Memory B cell (primary cell): ENCODE results near the gene KRT33B.

Experiments
- ATAC-seq: fragments of 150-1000 bp; cut with Tn5 transposase; 2 replicates; pipeline ENCODE4 v1.10.0; 2021; ENCODE audit warnings: low read depth, mild to moderate bottlenecking, moderate library complexity
- DNase-seq, 2 donors: peaks; one replicate each; pipeline ENCODE4 v3.0.0; 2022; ENCODE audit warnings: low spot score in 2 of 2
- H3K27ac Mint-ChIP-seq: one replicate; pipeline ENCODE4 v1.8.0; 2022; ENCODE audit warnings: mild to moderate bottlenecking, moderate library complexity, mixed read lengths
- H3K27me3 Mint-ChIP-seq: one replicate; pipeline ENCODE4 v1.8.0; 2022; ENCODE audit warnings: mixed read lengths
- H3K36me3 Mint-ChIP-seq: one replicate; pipeline ENCODE4 v1.8.0; 2022; ENCODE audit warnings: mild to moderate bottlenecking, mixed read lengths
- H3K4me1 Mint-ChIP-seq: one replicate; pipeline ENCODE4 v1.8.0; 2022; ENCODE audit warnings: mixed read lengths
- H3K4me3 Mint-ChIP-seq: one replicate; pipeline ENCODE4 v1.8.0; 2022; ENCODE audit warnings: mild to moderate bottlenecking, moderate library complexity, mixed read lengths
- H3K9me3 Mint-ChIP-seq: one replicate; pipeline ENCODE4 v1.8.0; 2022; ENCODE audit warnings: mixed read lengths

KRT33B gene

DNA sequence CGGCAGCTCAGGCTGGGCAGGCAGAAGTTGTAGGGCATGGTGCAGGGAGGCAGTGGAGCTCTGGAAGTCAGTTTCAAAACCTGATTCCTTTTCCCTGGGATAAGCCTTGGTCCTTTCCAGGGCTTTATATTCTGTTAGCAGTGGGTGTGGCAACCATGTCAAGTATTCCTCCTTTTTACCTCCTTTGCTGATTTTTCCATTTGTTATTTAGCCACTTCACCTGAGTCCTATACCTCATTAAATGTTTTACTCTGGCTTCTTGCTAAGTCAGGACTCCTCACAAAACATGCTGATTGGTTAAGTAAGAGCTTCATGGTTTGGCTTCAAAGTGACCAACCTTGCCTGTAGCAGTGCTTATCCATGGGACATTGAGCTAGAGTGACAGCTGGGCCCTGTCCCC lies at the start of gene KRT33B:
Gene KRT33B, minus strand, starts transcription at position 101 of the 400 bp plus-strand sequence. Its CDS starts 63 bp downstream, at position 38.
- Mint-ChIP-seq H3K36me3 (no peaks in the 10 kb centered on the region), H3K4me3 (no peak within 1 kb of the TSS), H3K27ac (no peak within 1 kb of the TSS), H3K4me1 (peaks cover 2% of the 10 kb centered on the region), H3K9me3 (peaks cover 5% of the 10 kb centered on the region), H3K27me3 (peaks cover 10% of the 10 kb centered on the region)
- ATAC-seq (no peak), DNase-seq (no peak)

- Mint-ChIP-seq H3K4me3 (no peak overlapping the region), H3K36me3 (no peaks in the 10 kb centered on the region), H3K9me3 (no peaks in the 10 kb centered on the region), H3K27me3 (peaks cover 13% of the 10 kb centered on the region), H3K27ac (no peak overlapping the region), H3K4me1 (peaks cover 9% of the 10 kb centered on the region)
- DNase-seq, result no peak
- ATAC-seq, result no peak
Measured at GRCh38 chr17:41418116-41418860, 48.7 kb upstream of the KRT33B start.

- Mint-ChIP-seq H3K36me3 (no peaks in the 10 kb centered on the region), H3K4me3 (no peak overlapping the region), H3K27ac (no peak overlapping the region), H3K27me3 (peaks cover 9% of the 10 kb centered on the region), H3K9me3 (no peaks in the 10 kb centered on the region), H3K4me1 (peaks cover 9% of the 10 kb centered on the region)
- ATAC-seq, result peak; percentile 71
- DNase-seq, result peak in 1 of 2 donors; percentile 10
Measured at GRCh38 chr17:41417576-41418015, 48.0 kb upstream of the KRT33B start.

DNA sequence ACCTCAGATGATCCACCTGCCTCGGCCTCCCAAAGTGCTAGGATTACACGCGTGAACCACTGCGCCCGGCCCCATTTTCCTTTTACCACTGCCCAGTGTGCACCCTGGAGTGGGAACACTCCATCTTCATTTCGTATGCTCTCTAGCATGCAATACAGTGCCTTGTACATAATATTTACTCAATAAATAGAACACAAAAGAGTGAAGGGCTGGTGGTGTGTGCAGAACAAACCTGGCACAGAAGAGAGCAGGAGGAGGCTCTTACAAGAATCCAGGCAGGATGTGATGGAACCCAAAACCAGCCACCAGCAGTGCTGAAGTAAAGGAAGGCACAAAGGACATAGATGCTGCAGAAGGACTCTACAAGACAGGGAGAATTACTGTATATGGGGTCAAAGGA lies 47.5 kb upstream of the KRT33B start:
- Mint-ChIP-seq H3K9me3 (no peaks in the 10 kb centered on the region), H3K27ac (no peak overlapping the region), H3K4me1 (peaks cover 9% of the 10 kb centered on the region), H3K36me3 (no peaks in the 10 kb centered on the region), H3K4me3 (no peak overlapping the region), H3K27me3 (peaks cover 9% of the 10 kb centered on the region)
- no peak for DNase-seq
- ATAC-seq, result no peak

GRCh38 chr17:41416479-41416878 lies 46.9 kb upstream of the KRT33B start:
- H3K27me3 Mint-ChIP-seq, result peaks cover 8% of the 10 kb centered on the region
- H3K27ac Mint-ChIP-seq, result no peak overlapping the region
- H3K4me1 Mint-ChIP-seq, result peaks cover 9% of the 10 kb centered on the region
- H3K36me3 Mint-ChIP-seq, result no peaks in the 10 kb centered on the region
- DNase-seq (no peak), ATAC-seq (no peak)
- H3K4me3 Mint-ChIP-seq, result no peak overlapping the region
- no peaks in the 10 kb centered on the region for H3K9me3 Mint-ChIP-seq

DNA sequence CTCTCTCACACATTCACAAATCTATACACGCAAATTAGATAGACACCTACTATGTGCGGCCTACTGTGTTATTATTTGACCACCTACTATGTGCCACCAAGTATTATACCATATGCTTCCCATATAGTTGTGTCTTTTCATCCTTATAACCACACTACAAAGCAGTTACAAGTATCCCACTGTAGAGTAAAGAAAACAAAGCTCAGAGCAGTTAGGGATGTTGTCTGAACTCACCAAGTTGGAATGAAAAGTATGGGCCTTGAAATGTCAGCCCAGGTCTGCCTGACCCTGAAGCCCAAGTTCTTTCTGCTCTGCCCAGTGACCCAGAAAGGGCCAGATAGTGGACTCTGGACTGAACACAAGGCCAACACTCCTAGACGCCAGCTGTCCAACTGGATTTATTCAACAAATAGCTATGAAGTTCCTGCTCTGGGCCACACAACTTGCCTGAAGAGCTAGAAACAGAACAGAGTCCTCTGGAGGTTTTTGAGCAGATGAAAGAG lies 46.3 kb upstream of the KRT33B start:
- ATAC-seq, result no peak
- H3K4me1 Mint-ChIP-seq, result peaks cover 9% of the 10 kb centered on the region
- no peaks in the 10 kb centered on the region for H3K36me3 Mint-ChIP-seq
- no peaks in the 10 kb centered on the region for H3K9me3 Mint-ChIP-seq
- H3K27me3 Mint-ChIP-seq, result peaks cover 7% of the 10 kb centered on the region
- H3K27ac Mint-ChIP-seq, result no peak overlapping the region
- no peak overlapping the region for H3K4me3 Mint-ChIP-seq
- no peak for DNase-seq

DNA sequence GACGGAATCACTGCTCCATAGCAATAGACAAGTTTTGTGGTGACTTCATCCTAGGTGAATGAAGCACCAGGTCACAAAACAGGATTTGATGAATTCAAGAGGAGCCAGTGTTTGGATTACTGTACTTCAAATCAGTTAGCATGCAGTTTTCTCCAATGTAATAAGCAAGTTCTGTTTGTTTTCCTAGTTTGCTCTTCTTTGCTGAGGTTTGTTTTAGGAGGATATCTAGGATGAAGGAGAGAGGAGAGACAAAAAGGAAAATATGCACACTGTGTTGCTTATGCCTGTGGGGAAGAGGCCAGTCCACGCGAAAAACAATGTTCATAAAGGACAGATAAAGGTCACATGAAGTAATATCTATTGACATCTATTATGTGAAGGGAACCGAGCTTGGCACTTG lies 45.8 kb upstream of the KRT33B start:
- no peak for ATAC-seq
- H3K9me3 Mint-ChIP-seq, result no peaks in the 10 kb centered on the region
- no peak overlapping the region for H3K4me3 Mint-ChIP-seq
- no peaks in the 10 kb centered on the region for H3K36me3 Mint-ChIP-seq
- H3K4me1 Mint-ChIP-seq, result peaks cover 9% of the 10 kb centered on the region
- no peak overlapping the region for H3K27ac Mint-ChIP-seq
- DNase-seq, result no peak
- H3K27me3 Mint-ChIP-seq, result peaks cover 7% of the 10 kb centered on the region

DNA sequence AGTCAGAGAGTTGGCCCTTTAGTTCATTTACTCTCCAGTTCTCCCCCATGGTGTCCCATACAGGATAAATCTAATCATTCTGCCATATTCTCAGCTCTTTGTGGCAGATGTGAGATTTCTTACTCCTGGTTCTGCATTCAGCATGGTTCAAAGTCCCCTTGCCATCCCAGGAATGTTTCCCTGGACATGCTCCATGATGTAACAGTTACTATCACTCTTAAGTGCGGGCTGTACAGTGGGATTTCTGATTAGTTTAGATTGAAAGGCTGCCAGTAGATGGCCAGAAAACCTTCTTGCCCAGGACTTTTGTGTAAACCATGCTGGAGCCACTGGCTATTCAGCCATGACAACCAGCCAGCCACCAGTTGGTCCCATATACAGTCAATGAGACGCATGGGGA lies 44.4 kb upstream of the KRT33B start:
- Mint-ChIP-seq H3K27ac (no peak overlapping the region), H3K27me3 (peaks cover 11% of the 10 kb centered on the region), H3K9me3 (no peaks in the 10 kb centered on the region), H3K4me1 (peaks cover 9% of the 10 kb centered on the region), H3K36me3 (no peaks in the 10 kb centered on the region), H3K4me3 (no peak overlapping the region)
- DNase-seq (no peak), ATAC-seq (no peak)

DNA sequence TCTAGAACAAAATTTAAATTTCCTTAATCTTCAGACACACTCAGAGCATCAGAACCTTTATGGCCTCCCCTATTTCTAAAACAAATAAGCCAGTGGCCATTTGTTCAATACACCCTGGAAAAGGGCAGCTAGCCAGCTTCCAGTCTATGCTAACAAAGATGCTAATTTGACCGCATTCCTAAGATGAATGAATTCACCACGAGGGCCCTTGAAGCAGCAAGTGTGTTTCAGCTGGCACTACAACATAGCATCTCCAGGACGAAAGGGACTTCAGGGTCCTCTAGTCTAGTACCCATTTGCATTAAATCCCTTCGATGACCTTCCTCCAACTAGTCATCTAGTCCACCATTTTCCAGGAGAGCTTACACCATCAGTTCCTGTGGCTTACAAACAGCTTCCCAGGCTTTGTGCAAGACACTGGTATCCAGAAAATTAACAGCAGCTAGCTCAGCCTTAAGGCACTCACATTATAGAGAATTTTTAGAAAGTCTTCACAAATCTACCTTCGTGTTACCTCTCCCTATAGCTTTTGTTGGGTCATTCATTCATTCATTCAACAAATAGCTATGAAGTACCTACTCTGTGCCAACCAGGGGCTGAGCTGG lies 43.8 kb upstream of the KRT33B start:
- H3K36me3 Mint-ChIP-seq, result no peaks in the 10 kb centered on the region
- DNase-seq, result no peak
- H3K4me1 Mint-ChIP-seq, result peaks cover 9% of the 10 kb centered on the region
- no peak overlapping the region for H3K4me3 Mint-ChIP-seq
- peaks cover 11% of the 10 kb centered on the region for H3K27me3 Mint-ChIP-seq
- no peak for ATAC-seq
- H3K27ac Mint-ChIP-seq, result no peak overlapping the region
- no peaks in the 10 kb centered on the region for H3K9me3 Mint-ChIP-seq

DNA sequence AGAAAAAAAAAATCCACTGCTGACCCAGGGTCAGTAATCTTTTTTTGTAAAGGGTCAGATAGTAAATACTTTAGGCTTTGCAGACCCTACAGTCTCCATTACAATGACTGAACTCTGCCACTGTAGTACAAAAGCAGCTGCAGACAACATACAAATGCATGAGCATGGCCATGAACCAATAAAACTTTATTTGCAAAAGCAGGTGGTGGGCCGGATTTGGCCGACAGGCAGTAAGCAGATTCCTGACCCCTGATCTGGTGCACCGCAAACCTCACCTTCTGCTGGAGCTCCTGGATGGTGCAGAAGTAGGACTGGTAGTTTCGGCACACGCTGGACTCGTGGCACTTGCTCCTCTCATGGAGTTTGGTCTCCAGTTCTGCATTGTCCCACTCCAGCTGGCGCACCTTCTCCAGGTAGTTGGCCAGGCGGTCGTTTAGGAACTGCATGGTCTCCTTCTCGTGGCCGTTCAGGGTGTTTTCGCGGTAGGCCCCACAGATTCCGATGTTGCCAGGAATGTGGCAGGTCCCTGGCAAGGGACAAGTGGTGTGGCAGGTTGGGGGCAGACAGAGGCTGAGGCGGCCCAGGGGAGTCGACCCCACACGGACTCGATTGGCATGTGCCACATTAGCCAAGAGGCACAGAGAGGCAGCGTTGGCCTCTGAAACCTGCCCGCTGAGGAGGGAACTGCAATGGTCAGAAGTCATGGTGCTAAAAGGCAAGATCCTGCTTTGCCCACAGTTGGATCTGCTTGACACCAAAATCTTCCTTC lies 41.6 kb upstream of the KRT33B start:
- no peak for ATAC-seq
- H3K4me3 Mint-ChIP-seq, result no peak overlapping the region

DNA sequence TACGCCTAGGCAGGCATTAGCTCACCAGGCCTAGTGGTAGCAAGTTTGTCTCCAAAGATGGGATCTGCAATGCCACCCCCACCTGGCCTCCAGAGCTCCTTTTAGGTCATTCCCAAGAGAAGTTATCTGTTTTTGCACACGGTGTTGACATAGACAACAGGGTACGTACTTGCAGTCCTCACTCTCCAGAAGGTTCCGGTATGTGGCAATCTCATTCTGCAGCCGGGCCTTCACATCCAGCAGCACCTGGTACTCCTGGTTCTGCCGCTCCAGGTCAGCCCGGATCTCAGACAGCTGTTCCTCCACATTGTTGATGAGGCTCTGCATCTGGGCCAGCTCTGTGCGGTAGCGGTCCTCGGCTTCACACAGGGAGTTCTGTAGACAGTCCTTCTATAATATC lies 37.6 kb upstream of the KRT33B start:
- DNase-seq (no peak), ATAC-seq (no peak)
- Mint-ChIP-seq H3K4me3 (no peak overlapping the region), H3K27ac (no peak overlapping the region), H3K9me3 (no peaks in the 10 kb centered on the region), H3K36me3 (no peaks in the 10 kb centered on the region), H3K27me3 (peaks cover 9% of the 10 kb centered on the region), H3K4me1 (no peaks in the 10 kb centered on the region)

More for the DNA sequence above, 41.6 kb upstream of the KRT33B start:
- no peaks in the 10 kb centered on the region for H3K9me3 Mint-ChIP-seq
- no peak overlapping the region for H3K27ac Mint-ChIP-seq
- no peaks in the 10 kb centered on the region for H3K36me3 Mint-ChIP-seq
- no peaks in the 10 kb centered on the region for H3K4me1 Mint-ChIP-seq
- peaks cover 11% of the 10 kb centered on the region for H3K27me3 Mint-ChIP-seq
- no peak for DNase-seq

- Mint-ChIP-seq H3K27me3 (peaks cover 11% of the 10 kb centered on the region), H3K27ac (no peak overlapping the region), H3K4me3 (no peak overlapping the region), H3K4me1 (no peaks in the 10 kb centered on the region), H3K9me3 (no peaks in the 10 kb centered on the region), H3K36me3 (no peaks in the 10 kb centered on the region)
- no peak for DNase-seq
- ATAC-seq, result no peak
Measured at GRCh38 chr17:41406205-41406604, 36.6 kb upstream of the KRT33B start.

GRCh38 chr17:41404024-41404671 lies 34.5 kb upstream of the KRT33B start:
- peaks cover 13% of the 10 kb centered on the region for H3K27me3 Mint-ChIP-seq

More at GRCh38 chr17:41404024-41404671, 34.5 kb upstream of the KRT33B start:
- Mint-ChIP-seq H3K9me3 (no peaks in the 10 kb centered on the region), H3K4me3 (no peak overlapping the region), H3K4me1 (no peaks in the 10 kb centered on the region), H3K27ac (no peak overlapping the region), H3K36me3 (no peaks in the 10 kb centered on the region)
- no peak for ATAC-seq
- DNase-seq, result no peak
